HCT116 (cell line): ENCODE measurements around the gene MYO1A.

Experiments
- CEBPB ChIP-seq: IDR thresholded peaks from 2 replicates; pipeline ENCODE4 v1.6.1; 2012; ENCODE audit warnings: low read depth
- POLR2A ChIP-seq: IDR thresholded peaks from 2 replicates; pipeline ENCODE4 v1.7.0; 2011; ENCODE audit warnings: borderline replicate concordance; ENCODE audit not compliant: insufficient read depth, insufficient read length; ENCODE audit errors: extremely low read depth
- RAD21 ChIP-seq: IDR thresholded peaks from 2 replicates; pipeline ENCODE4 v1.6.1; 2012; ENCODE audit warnings: low read depth, mild to moderate bottlenecking
- SRF ChIP-seq: IDR thresholded peaks from 2 replicates; pipeline ENCODE4 v1.6.1; 2012; ENCODE audit warnings: low read depth
- TF ChIP-seq, protein P1 (sequence below), 3 experiments: fragments of 200-600 bp in 1 of 3; sonication (generic) in 1 of 3; IDR thresholded peaks in 2 of 3; conservative IDR thresholded peaks in 1 of 3; 2 replicates each; pipeline ENCODE4 v1.5.1; 2012 to 2017; ENCODE audit warnings: low read depth in 2 of 3, low read length in 2 of 3, antibody characterized with exemption in 1 of 3, borderline replicate concordance in 1 of 3, control low read depth in 1 of 3, mild to moderate bottlenecking in 1 of 3, mixed read lengths in 1 of 3, mixed run types in 1 of 3, moderate library complexity in 1 of 3; ENCODE audit not compliant: insufficient read depth in 1 of 3

DNA sequence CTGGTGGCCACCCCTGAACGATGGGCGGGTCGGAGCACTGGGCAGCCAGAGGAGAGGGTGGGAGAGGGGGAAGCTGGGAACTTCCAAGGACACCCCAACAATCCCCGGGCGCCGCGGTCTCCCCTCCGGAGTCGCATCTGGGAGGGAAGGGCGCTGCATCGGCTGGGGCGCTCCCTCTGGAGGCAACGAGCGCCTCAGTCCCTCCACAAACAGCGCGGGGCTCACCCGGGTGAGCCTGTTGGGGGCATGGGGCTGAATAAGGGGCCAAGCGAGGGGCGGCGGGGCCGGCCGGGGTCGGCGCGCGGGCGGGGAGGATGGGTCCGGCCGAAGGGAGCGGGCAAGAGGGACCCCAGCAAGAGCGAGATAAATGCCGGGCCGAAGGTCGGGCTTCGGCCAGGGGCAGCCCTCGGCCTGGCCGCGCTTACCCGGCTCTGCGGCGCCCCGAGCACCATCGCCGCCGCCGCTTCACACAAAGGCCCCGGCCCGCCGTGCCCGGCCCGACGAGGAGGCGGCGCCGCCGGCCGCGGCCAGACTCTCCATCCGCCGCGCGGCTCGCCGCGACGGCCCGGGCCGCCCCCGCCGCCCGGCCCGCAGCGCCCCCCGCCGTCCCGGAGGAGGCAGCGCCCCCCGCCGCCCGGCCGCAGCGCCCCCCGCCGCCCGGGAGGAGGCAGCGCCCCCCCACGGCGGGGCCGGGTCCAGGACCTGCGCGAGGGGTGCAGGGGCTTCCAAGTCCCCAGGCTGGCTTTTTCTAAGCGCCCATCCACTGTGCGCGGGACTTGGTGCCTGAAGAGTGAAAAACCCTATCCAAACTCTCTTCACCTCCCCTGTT is 43.7 kb downstream of the MYO1A start, which contains the start of gene ZBTB39:
- TF ChIP-seq CEBPB (no peak), SRF (no peak), RAD21 (no peak), POLR2A (peak; percentile 37)
- TF ChIP-seq, protein P1, sequence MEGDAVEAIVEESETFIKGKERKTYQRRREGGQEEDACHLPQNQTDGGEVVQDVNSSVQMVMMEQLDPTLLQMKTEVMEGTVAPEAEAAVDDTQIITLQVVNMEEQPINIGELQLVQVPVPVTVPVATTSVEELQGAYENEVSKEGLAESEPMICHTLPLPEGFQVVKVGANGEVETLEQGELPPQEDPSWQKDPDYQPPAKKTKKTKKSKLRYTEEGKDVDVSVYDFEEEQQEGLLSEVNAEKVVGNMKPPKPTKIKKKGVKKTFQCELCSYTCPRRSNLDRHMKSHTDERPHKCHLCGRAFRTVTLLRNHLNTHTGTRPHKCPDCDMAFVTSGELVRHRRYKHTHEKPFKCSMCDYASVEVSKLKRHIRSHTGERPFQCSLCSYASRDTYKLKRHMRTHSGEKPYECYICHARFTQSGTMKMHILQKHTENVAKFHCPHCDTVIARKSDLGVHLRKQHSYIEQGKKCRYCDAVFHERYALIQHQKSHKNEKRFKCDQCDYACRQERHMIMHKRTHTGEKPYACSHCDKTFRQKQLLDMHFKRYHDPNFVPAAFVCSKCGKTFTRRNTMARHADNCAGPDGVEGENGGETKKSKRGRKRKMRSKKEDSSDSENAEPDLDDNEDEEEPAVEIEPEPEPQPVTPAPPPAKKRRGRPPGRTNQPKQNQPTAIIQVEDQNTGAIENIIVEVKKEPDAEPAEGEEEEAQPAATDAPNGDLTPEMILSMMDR (IDR thresholded peaks at IDR 0.05 in 2 of 3, conservative IDR thresholded peaks at IDR 0.05 in 1 of 3; ENCODE audit: borderline replicate concordance in 1 of 3, insufficient read depth in 1 of 3, low read depth in 2 of 3, low read length in 2 of 3) = peak; percentile 47 to 85 (median 60)
